ENCODE results near the gene GLCE.

GRCh38 chr15:69141286-69141701 lies 19.1 kb upstream of the GLCE start:
- TF ChIP-seq EP300 (IDR thresholded peaks at IDR 0.05), result no peak
- no peak for TF ChIP-seq POLR2A (IDR thresholded peaks at IDR 0.05)
